ENCODE results near the gene DSCAM. TPM values are rescaled to one million over a fixed set of nuclear protein-coding genes. Genes with fewer than 3 reads are reported as not detected.

The DSCAM gene
- total RNA-seq, 1 experiment from 2014 or later = not detected

DNA sequence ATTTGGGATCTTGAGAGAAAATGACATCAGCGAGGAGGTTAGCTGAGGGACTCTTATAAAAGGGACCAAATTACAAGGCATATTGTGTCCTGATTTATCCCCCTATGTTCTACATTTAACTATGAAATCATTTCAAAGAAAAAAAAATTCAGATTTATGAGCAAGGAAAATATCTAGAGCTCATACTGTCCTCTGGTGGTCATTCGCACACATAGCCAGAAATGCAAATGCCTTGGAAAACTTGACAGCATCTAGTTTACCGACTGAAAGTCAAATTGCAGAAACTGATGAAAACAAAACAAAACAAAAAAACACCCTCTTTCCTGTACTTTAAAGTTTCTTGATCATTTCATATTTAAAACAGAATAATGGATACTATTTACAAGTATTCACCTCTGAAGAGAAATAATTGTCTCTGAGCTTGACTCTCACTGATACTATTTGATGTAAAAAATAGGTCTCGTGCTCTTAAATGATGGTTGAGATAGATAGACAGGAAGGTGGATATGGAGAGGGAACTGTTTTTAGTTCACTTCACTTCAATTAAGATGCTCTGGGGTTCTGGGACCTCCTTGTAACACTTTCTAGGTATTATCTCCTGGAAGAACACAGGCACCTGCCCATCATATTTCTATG, 725.9 kb downstream of the DSCAM start:
- TF ChIP-seq ZFX (IDR thresholded peaks at IDR 0.05) (no peak), RAD21 (IDR thresholded peaks at IDR 0.05; ENCODE audit: low read depth) (peak; percentile 38; the same call in 1 of the 2 replicates), POLR2AphosphoS5 (IDR thresholded peaks at IDR 0.05; ENCODE audit: low read depth, low read length) (no peak), ELF1 (IDR thresholded peaks at IDR 0.05; ENCODE audit: borderline replicate concordance, low read depth) (no peak)
- TF ChIP-seq, protein P1, sequence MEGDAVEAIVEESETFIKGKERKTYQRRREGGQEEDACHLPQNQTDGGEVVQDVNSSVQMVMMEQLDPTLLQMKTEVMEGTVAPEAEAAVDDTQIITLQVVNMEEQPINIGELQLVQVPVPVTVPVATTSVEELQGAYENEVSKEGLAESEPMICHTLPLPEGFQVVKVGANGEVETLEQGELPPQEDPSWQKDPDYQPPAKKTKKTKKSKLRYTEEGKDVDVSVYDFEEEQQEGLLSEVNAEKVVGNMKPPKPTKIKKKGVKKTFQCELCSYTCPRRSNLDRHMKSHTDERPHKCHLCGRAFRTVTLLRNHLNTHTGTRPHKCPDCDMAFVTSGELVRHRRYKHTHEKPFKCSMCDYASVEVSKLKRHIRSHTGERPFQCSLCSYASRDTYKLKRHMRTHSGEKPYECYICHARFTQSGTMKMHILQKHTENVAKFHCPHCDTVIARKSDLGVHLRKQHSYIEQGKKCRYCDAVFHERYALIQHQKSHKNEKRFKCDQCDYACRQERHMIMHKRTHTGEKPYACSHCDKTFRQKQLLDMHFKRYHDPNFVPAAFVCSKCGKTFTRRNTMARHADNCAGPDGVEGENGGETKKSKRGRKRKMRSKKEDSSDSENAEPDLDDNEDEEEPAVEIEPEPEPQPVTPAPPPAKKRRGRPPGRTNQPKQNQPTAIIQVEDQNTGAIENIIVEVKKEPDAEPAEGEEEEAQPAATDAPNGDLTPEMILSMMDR (IDR thresholded peaks at IDR 0.05 in 2 of 3, conservative IDR thresholded peaks at IDR 0.05 in 1 of 3; ENCODE audit: borderline replicate concordance in 1 of 3, insufficient read depth in 1 of 3, low read depth in 2 of 3, low read length in 2 of 3) = peak; percentile 20 to 62 (median 51); a peak in 5 of 6 replicates
- no TSS peak for BruUV-seq (replicated peaks)
- Histone ChIP-seq H3K9ac (ENCODE audit: low read length) (no peak overlapping the region), H3K4me2 (ENCODE audit: low read length) (no peak overlapping the region), H3K9me2 (ENCODE audit: insufficient read depth) (no peaks in the 10 kb centered on the region), H2AFZ (ENCODE audit: low read depth, low read length, poor library complexity, severe bottlenecking) (no peak overlapping the region), H3K4me3 (replicated peaks in 1 of 2; ENCODE audit: low read depth in 1 of 2, low read length in 2 of 2) (no peak overlapping the region), H4K20me1 (ENCODE audit: insufficient read depth) (no peaks in the 10 kb centered on the region), H3K27me3 (ENCODE audit: insufficient read depth, low read length) (no peaks in the 10 kb centered on the region), H3K4me1 (ENCODE audit: control insufficient read depth in 1 of 2, insufficient read depth in 2 of 2, low read length in 2 of 2) (no peaks in the 10 kb centered on the region), H3K27ac (ENCODE audit: low read depth, low read length) (no peak overlapping the region), H3K36me3 (ENCODE audit: control insufficient read depth in 1 of 2, insufficient read depth in 2 of 2, low read length in 2 of 2) (no peaks in the 10 kb centered on the region), H3K79me2 (ENCODE audit: insufficient read depth, low read length) (no peaks in the 10 kb centered on the region), H3K9me3 (ENCODE audit: control insufficient read depth in 1 of 2, insufficient read depth in 1 of 2, low read depth in 1 of 2, low read length in 2 of 2) (peaks cover 0 to 23% of the 10 kb centered on the region in 2 experiments; a peak in 1 of 4 replicates)
- DNase-seq (ENCODE audit: low read depth, low spot score) = no peak
- RAD21 ChIA-PET (ENCODE audit: low non-redundant PET in 1 of 2, low total read pairs in 2 of 2, uncharacterized antibody in 2 of 2, unreplicated experiment in 2 of 2) = no interaction called here
- CTCF ChIA-PET = interaction anchor here (1.0 kb wide), 1 partner anchor 333 kb away, joined by 3 read pairs; no protein-coding TSS in a partner anchor
- POLR2A ChIA-PET = no interaction called here
- ATAC-seq = no peak
- intact Hi-C loops (cut with micrococcal nuclease) = loop anchor here (1.0 to 2.0 kb wide), 3 partner anchors 254 to 602 kb away; partner anchors contain the start of gene PCP4

DNA sequence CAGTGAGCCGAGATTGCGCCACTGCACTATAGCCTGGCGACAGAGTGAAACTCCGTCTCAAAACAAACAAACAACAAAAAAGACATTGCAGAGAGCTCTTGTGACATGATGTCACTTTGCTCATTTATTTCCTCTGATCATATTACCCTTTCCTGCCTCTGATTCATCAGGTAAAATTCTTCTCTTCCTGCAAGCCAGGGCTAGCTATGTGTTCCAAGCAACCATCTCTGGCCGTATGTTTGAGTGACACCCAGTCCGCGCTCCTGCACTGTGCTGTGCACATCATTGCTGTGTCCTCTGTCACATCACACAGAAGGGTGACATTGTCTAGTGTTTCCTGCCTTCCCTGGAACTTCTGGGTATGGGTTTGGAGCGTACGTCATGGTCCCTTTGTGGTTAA, 728.4 kb downstream of the DSCAM start:
- TF ChIP-seq ELF1 (IDR thresholded peaks at IDR 0.05; ENCODE audit: borderline replicate concordance, low read depth) = no peak
- TF ChIP-seq, protein P2, sequence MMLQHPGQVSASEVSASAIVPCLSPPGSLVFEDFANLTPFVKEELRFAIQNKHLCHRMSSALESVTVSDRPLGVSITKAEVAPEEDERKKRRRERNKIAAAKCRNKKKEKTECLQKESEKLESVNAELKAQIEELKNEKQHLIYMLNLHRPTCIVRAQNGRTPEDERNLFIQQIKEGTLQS (IDR thresholded peaks at IDR 0.05) = no peak
- TF ChIP-seq JUND (IDR thresholded peaks at IDR 0.05) = no peak
- TF ChIP-seq FOSL1 (IDR thresholded peaks at IDR 0.05; ENCODE audit: low read depth) = no peak
- no peak for TF ChIP-seq CEBPB (IDR thresholded peaks at IDR 0.05; ENCODE audit: low read depth)
- ChIA-PET CTCF (no interaction called here), POLR2A (no interaction called here), RAD21 (ENCODE audit: low non-redundant PET in 1 of 2, low total read pairs in 2 of 2, uncharacterized antibody in 2 of 2, unreplicated experiment in 2 of 2) (no interaction called here)
- no peak for DNase-seq (ENCODE audit: low read depth, low spot score)
- no peak overlapping the region for H3K27ac ChIP-seq (ENCODE audit: low read depth, low read length)
- H3K4me3 ChIP-seq (replicated peaks in 1 of 2; ENCODE audit: low read depth in 1 of 2, low read length in 2 of 2) = no peak overlapping the region
- no peak overlapping the region for H3K4me2 ChIP-seq (ENCODE audit: low read length)
- no peaks in the 10 kb centered on the region for H3K4me1 ChIP-seq (ENCODE audit: control insufficient read depth in 1 of 2, insufficient read depth in 2 of 2, low read length in 2 of 2)
- intact Hi-C loops (cut with micrococcal nuclease) = no loop called here
- H3K36me3 ChIP-seq (ENCODE audit: control insufficient read depth in 1 of 2, insufficient read depth in 2 of 2, low read length in 2 of 2) = no peaks in the 10 kb centered on the region
- no peak overlapping the region for H3K9ac ChIP-seq (ENCODE audit: low read length)
- no peaks in the 10 kb centered on the region for H3K27me3 ChIP-seq (ENCODE audit: insufficient read depth, low read length)
- no peak for ATAC-seq
- no peaks in the 10 kb centered on the region for H3K79me2 ChIP-seq (ENCODE audit: insufficient read depth, low read length)
- H2AFZ ChIP-seq (ENCODE audit: low read depth, low read length, poor library complexity, severe bottlenecking) = no peak overlapping the region
- peaks cover 0 to 17% of the 10 kb centered on the region in 2 experiments; a peak in 1 of 4 replicates for H3K9me3 ChIP-seq (ENCODE audit: control insufficient read depth in 1 of 2, insufficient read depth in 1 of 2, low read depth in 1 of 2, low read length in 2 of 2)
- no TSS peak for BruUV-seq (replicated peaks)
- H3K9me2 ChIP-seq (ENCODE audit: insufficient read depth) = no peaks in the 10 kb centered on the region
- H4K20me1 ChIP-seq (ENCODE audit: insufficient read depth) = no peaks in the 10 kb centered on the region

All from HCT116 (cell line).